Astrocyte (in vitro differentiated cells and primary cell): Measurements from ENCODE around the gene C2CD2. TPM values are rescaled to one million over a fixed set of nuclear protein-coding genes. Genes with fewer than 3 reads are reported as not detected.

Experiments
- DNase-seq: peaks from one replicate; pipeline ENCODE4 v3.0.0-alpha.2; 2010; ENCODE audit warnings: low read depth
- FAIRE-seq: peaks from 2 replicates; lab custom pipeline; 2011; peaks lifted over from hg19 to GRCh38; lab: Jason Lieb, UNC
- H2AFZ ChIP-seq: 2 replicates; pipeline ENCODE4 v1.6.0; 2012; ENCODE audit warnings: low read depth, low read length, inconsistent platforms
- H3K27ac ChIP-seq: 2 replicates; pipeline ENCODE4 v1.5.1; 2011; ENCODE audit warnings: low read depth, low read length, inconsistent platforms
- H3K27me3 ChIP-seq: 2 replicates; pipeline ENCODE4 v1.6.0; 2011; ENCODE audit warnings: low read length, inconsistent platforms; ENCODE audit not compliant: insufficient read depth
- H3K36me3 ChIP-seq: 2 replicates; pipeline ENCODE4 v1.5.1; 2011; ENCODE audit warnings: low read length, inconsistent platforms; ENCODE audit not compliant: insufficient read depth
- H3K4me1 ChIP-seq: 2 replicates; pipeline ENCODE4 v1.5.1; 2011; ENCODE audit warnings: low read length, inconsistent platforms; ENCODE audit not compliant: insufficient read depth
- H3K4me2 ChIP-seq: 2 replicates; pipeline ENCODE4 v1.6.0; 2012; ENCODE audit warnings: low read length, inconsistent platforms
- H3K4me3 ChIP-seq: 2 replicates; pipeline ENCODE4 v1.5.1; 2011; ENCODE audit warnings: low read depth, mild to moderate bottlenecking, low read length, inconsistent platforms; ENCODE audit not compliant: insufficient read depth
- H3K79me2 ChIP-seq: 2 replicates; pipeline ENCODE4 v1.6.0; 2012; ENCODE audit warnings: mild to moderate bottlenecking, low read length, inconsistent platforms; ENCODE audit not compliant: insufficient read depth
- H3K9ac ChIP-seq: 2 replicates; pipeline ENCODE4 v1.6.0; 2012; ENCODE audit warnings: mild to moderate bottlenecking, low read length, inconsistent platforms
- H3K9me3 ChIP-seq: 2 replicates; pipeline ENCODE4 v1.5.1; 2012; ENCODE audit warnings: low read depth, mild to moderate bottlenecking, low read length, inconsistent platforms; ENCODE audit not compliant: insufficient read depth
- H4K20me1 ChIP-seq: 2 replicates; pipeline ENCODE4 v1.6.0; 2012; ENCODE audit warnings: low read length, inconsistent platforms; ENCODE audit not compliant: insufficient read depth
- H3K27ac Mint-ChIP-seq: one replicate; pipeline ENCODE4 v1.8.0; 2021; ENCODE audit warnings: mild to moderate bottlenecking, mixed read lengths; ENCODE audit not compliant: unreplicated experiment
- H3K27me3 Mint-ChIP-seq: one replicate; pipeline ENCODE4 v1.8.0; 2021; ENCODE audit warnings: low read depth, mixed read lengths; ENCODE audit not compliant: unreplicated experiment
- H3K36me3 Mint-ChIP-seq: one replicate; pipeline ENCODE4 v1.8.0; 2021; ENCODE audit warnings: low read depth, mixed read lengths; ENCODE audit not compliant: unreplicated experiment
- H3K4me1 Mint-ChIP-seq: one replicate; pipeline ENCODE4 v1.8.0; 2021; ENCODE audit warnings: low read depth, mixed read lengths; ENCODE audit not compliant: unreplicated experiment
- H3K4me3 Mint-ChIP-seq: one replicate; pipeline ENCODE4 v1.8.0; 2021; ENCODE audit warnings: mild to moderate bottlenecking, moderate library complexity, mixed read lengths; ENCODE audit not compliant: unreplicated experiment
- H3K9me3 Mint-ChIP-seq: one replicate; pipeline ENCODE4 v1.8.0; 2021; ENCODE audit warnings: mild to moderate bottlenecking, mixed read lengths; ENCODE audit not compliant: unreplicated experiment
- CTCF ChIP-seq: IDR thresholded peaks from 2 replicates; pipeline ENCODE4 v1.5.1; 2011; ENCODE audit warnings: low read depth, mild to moderate bottlenecking, inconsistent platforms, low read length, moderate library complexity; ENCODE audit not compliant: insufficient read depth
- EZH2 ChIP-seq: IDR thresholded peaks from 2 replicates; pipeline ENCODE4 v1.6.1; 2012; ENCODE audit warnings: mild to moderate bottlenecking, low read length, inconsistent platforms; ENCODE audit not compliant: insufficient read depth
- total RNA-seq: library from RNA; stranded (reverse); gene quantifications from 2 replicates; pipeline ENCODE4 v1.2.1, GENCODE V29; 2021

The C2CD2 gene
- total RNA-seq, 1 donor from 2014 or later: 8.3 TPM

- no peak overlapping the region for H3K4me3 ChIP-seq
- Mint-ChIP-seq H3K36me3 (peaks cover 23% of the 10 kb centered on the region), H3K27me3 (no peaks in the 10 kb centered on the region), H3K4me1 (peaks cover 2% of the 10 kb centered on the region), H3K27ac (no peak overlapping the region), H3K9me3 (peaks cover 4% of the 10 kb centered on the region), H3K4me3 (no peak overlapping the region)
- H3K27me3 ChIP-seq: no peaks in the 10 kb centered on the region
- H3K9ac ChIP-seq: no peak overlapping the region
- H3K36me3 ChIP-seq: no peaks in the 10 kb centered on the region
- FAIRE-seq: no peak
- no peak overlapping the region for H2AFZ ChIP-seq
- H3K4me1 ChIP-seq: no peaks in the 10 kb centered on the region
- TF ChIP-seq EZH2: no peak
- no peak for TF ChIP-seq CTCF
- H3K4me2 ChIP-seq: no peak overlapping the region
- H4K20me1 ChIP-seq: peaks cover 4% of the 10 kb centered on the region
- DNase-seq: no peak
- H3K27ac ChIP-seq: no peak overlapping the region
- H3K79me2 ChIP-seq: no peaks in the 10 kb centered on the region
- no peaks in the 10 kb centered on the region for H3K9me3 ChIP-seq
These were observed 107.8 kb downstream of the C2CD2 start for GRCh38 chr21:41846033-41846317.

DNA sequence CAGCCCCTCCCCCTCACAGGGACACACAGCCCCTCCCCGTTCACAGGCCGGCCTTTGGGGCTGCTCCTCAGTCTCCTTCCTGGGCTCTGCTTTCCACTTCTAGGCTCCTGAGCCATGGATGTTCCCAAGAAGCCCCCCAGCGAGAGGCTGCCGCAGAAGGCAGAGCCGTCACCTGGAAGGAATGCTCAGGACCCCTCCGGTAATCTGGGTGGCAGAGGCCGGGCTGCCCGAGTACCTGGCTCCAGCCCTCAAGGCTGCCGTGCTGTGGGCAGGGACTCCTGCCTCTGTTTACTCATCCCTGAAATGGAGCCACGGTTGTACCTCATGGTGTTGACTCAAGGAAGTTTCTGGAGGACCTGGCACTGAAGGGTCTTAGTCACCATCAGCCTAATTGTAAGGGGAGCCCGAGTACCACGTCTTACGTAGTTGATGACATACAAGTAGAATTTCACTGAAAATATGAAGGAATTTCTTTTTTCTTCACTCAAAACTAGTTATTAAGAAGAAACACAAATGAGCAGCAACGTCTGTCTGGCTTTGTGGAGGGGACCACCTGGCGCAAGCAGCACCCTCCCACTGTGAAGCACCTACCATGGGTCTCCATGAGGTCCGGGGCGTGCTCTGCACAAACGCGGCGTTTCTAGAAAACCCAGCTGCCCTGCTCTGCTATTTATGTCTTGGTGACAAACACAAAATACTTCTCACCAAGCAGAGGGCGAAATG is 108.3 kb downstream of the C2CD2 start:
- no peaks in the 10 kb centered on the region for H3K27me3 ChIP-seq
- no peaks in the 10 kb centered on the region for H3K4me1 ChIP-seq
- no peak for FAIRE-seq
- no peaks in the 10 kb centered on the region for H3K9me3 ChIP-seq
- no peak overlapping the region for H3K27ac ChIP-seq
- Mint-ChIP-seq H3K27me3 (no peaks in the 10 kb centered on the region), H3K4me3 (no peak overlapping the region), H3K27ac (no peak overlapping the region), H3K36me3 (peaks cover 21% of the 10 kb centered on the region), H3K4me1 (peaks cover 2% of the 10 kb centered on the region), H3K9me3 (peaks cover 8% of the 10 kb centered on the region)
- H3K36me3 ChIP-seq: no peaks in the 10 kb centered on the region
- H3K4me3 ChIP-seq: no peak overlapping the region
- peak; percentile 51 for DNase-seq
- no peak for TF ChIP-seq EZH2
- no peak for TF ChIP-seq CTCF
- H4K20me1 ChIP-seq: peaks cover 4% of the 10 kb centered on the region
- H3K4me2 ChIP-seq: no peak overlapping the region
- no peaks in the 10 kb centered on the region for H3K79me2 ChIP-seq
- no peak overlapping the region for H2AFZ ChIP-seq
- no peak overlapping the region for H3K9ac ChIP-seq

DNA sequence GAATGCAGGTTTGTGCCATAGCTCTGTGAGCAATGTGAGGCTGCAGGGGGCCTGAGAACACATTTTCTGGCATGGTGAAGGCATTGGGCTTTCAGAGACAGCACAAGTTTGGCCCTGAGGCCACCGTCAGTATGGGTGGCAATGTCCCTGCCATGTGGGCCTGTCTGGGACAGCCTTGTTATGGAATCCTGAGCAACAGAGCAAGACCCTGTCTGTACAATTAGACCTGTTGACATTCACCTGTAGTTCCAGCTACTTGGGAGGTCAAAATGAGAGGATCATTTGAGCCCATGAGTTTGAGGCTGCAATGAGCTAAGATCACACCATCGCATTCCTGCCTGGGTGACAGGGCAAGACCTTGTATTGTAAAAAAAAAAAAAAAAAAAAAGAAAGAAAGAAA is 110.2 kb downstream of the C2CD2 start:
- H3K36me3 ChIP-seq: no peaks in the 10 kb centered on the region
- no peak for FAIRE-seq

More for the DNA sequence above, 110.2 kb downstream of the C2CD2 start:
- Histone ChIP-seq H3K4me3 (no peak overlapping the region), H2AFZ (no peak overlapping the region), H3K4me2 (no peak overlapping the region), H3K9me3 (no peaks in the 10 kb centered on the region), H3K79me2 (no peaks in the 10 kb centered on the region), H4K20me1 (peaks cover 4% of the 10 kb centered on the region), H3K9ac (no peak overlapping the region), H3K4me1 (no peaks in the 10 kb centered on the region), H3K27ac (no peak overlapping the region), H3K27me3 (no peaks in the 10 kb centered on the region)
- Mint-ChIP-seq H3K27ac (no peak overlapping the region), H3K36me3 (peaks cover 20% of the 10 kb centered on the region), H3K9me3 (peaks cover 10% of the 10 kb centered on the region), H3K27me3 (no peaks in the 10 kb centered on the region), H3K4me1 (no peaks in the 10 kb centered on the region), H3K4me3 (no peak overlapping the region)
- TF ChIP-seq CTCF: no peak
- no peak for TF ChIP-seq EZH2
- DNase-seq: no peak
